H1 (cell line): ENCODE data around the gene KLHL26. TPM values are rescaled to one million over a fixed set of nuclear protein-coding genes. Genes with fewer than 3 reads are reported as not detected.
A peak's percentile ranks its signal among the peaks of the same experiment; 100 is the strongest.

Experiments used
- CTCF ChIA-PET: fragments of 300-600 bp; sonication (Branson Sonifier 250); formaldehyde crosslinking; loops from one replicate; lab custom pipeline; 2021; ENCODE audit not compliant: partially characterized antibody; lab: Charles Lee
- POLR2A ChIA-PET: fragments of 300-600 bp; sonication (Branson Sonifier 250); formaldehyde crosslinking; loops from one replicate; lab custom pipeline; 2021; ENCODE audit warnings: inconsistent platforms; ENCODE audit not compliant: partially characterized antibody; lab: Charles Lee
- DNase-seq, 2 experiments: peaks; one replicate each; pipeline versions ENCODE4 v3.0.0 to v3.0.0-alpha.2; 2010 to 2022; ENCODE audit warnings: low spot score in 2 of 2, low read depth in 1 of 2, mixed read lengths in 1 of 2
- FAIRE-seq: peaks from 2 replicates; lab custom pipeline; 2011; peaks lifted over from hg19 to GRCh38; lab: Jason Lieb, UNC
- H2AFZ ChIP-seq: 2 replicates; pipeline ENCODE4 v1.8.1; 2012; ENCODE audit warnings: low read length, inconsistent platforms
- H2AK5ac ChIP-seq: 2 replicates; pipeline ENCODE4 v1.6.1; 2013; ENCODE audit warnings: low read depth, low read length
- H2BK120ac ChIP-seq: replicated peaks from 2 replicates; pipeline ENCODE3; 2013; ENCODE audit warnings: low read depth, low read length, inconsistent platforms
- H2BK12ac ChIP-seq: 2 replicates; pipeline ENCODE4 v1.6.1; 2013; ENCODE audit warnings: low read depth, low read length
- H2BK15ac ChIP-seq: 2 replicates; pipeline ENCODE4 v1.6.1; 2013; ENCODE audit warnings: low read length
- H2BK20ac ChIP-seq: 2 replicates; pipeline ENCODE4 v1.6.1; 2013; ENCODE audit warnings: low read length
- H2BK5ac ChIP-seq: 2 replicates; pipeline ENCODE4 v1.6.1; 2013; ENCODE audit warnings: low read depth, low read length
- H3K14ac ChIP-seq: 2 replicates; pipeline ENCODE4 v1.6.1; 2013; ENCODE audit warnings: inconsistent platforms; ENCODE audit not compliant: insufficient read length
- H3K18ac ChIP-seq: 2 replicates; pipeline ENCODE4 v1.6.1; 2013; ENCODE audit warnings: low read length; ENCODE audit errors: extremely low read depth
- H3K23ac ChIP-seq: 2 replicates; pipeline ENCODE4 v1.6.1; 2013; ENCODE audit warnings: inconsistent platforms; ENCODE audit not compliant: insufficient read length
- H3K23me2 ChIP-seq: 2 replicates; pipeline ENCODE4 v1.6.1; 2013; ENCODE audit warnings: low read depth, low read length
- H3K27ac ChIP-seq: 2 replicates; pipeline ENCODE4 v1.6.1; 2011; ENCODE audit warnings: low read depth, low read length, inconsistent platforms
- H3K27me3 ChIP-seq, 4 experiments: replicated peaks in 1 of 4; 1 replicate in 1 of 4; 2 replicates in 3 of 4; pipeline versions ENCODE4 v1.6.1 to v1.8.1; 2011 to 2013; ENCODE audit warnings: low read length in 3 of 4, mild to moderate bottlenecking in 3 of 4, inconsistent platforms in 2 of 4, mixed read lengths in 2 of 4, moderate library complexity in 1 of 4; ENCODE audit not compliant: control insufficient read depth in 3 of 4, insufficient read depth in 3 of 4; ENCODE audit errors: extremely low read depth in 1 of 4
- H3K36me3 ChIP-seq, 4 experiments: 2 replicates each; pipeline versions ENCODE4 v1.6.1 to v1.8.1; 2011 to 2013; ENCODE audit warnings: mild to moderate bottlenecking in 4 of 4, low read length in 3 of 4, moderate library complexity in 2 of 4, control low read depth in 1 of 4, inconsistent platforms in 1 of 4; ENCODE audit not compliant: insufficient read depth in 4 of 4, control insufficient read depth in 2 of 4
- H3K4ac ChIP-seq: replicated peaks from 2 replicates; pipeline ENCODE3; 2013; ENCODE audit warnings: low read length, low read depth, mixed read lengths, inconsistent platforms; ENCODE audit not compliant: insufficient read length
- H3K4me1 ChIP-seq, 4 experiments: replicated peaks in 1 of 4; 1 replicate in 1 of 4; 2 replicates in 3 of 4; pipeline versions ENCODE4 v1.6.1 to v1.8.1; 2011 to 2013; ENCODE audit warnings: low read length in 3 of 4, inconsistent platforms in 2 of 4, mixed read lengths in 1 of 4; ENCODE audit not compliant: insufficient read depth in 4 of 4, control insufficient read depth in 3 of 4
- H3K4me2 ChIP-seq, 2 experiments: 2 replicates each; pipeline versions ENCODE4 v1.6.1 to v1.8.1; 2011 to 2013; ENCODE audit warnings: low read depth in 2 of 2, low read length in 2 of 2, control low read depth in 1 of 2, inconsistent platforms in 1 of 2, mild to moderate bottlenecking in 1 of 2; ENCODE audit not compliant: insufficient read depth in 1 of 2
- H3K4me3 ChIP-seq, 4 experiments: fragments of 200-600, 300-600 bp in 1 of 4; sonication (generic), shearing (Covaris generic), sonication (Bioruptor Twin) in 1 of 4; 2 replicates each; pipeline versions ENCODE4 v1.5.1 to v1.8.1; 2011 to 2016; ENCODE audit warnings: low read length in 4 of 4, low read depth in 3 of 4, control low read depth in 2 of 4, inconsistent platforms in 2 of 4, mild to moderate bottlenecking in 2 of 4, mixed read lengths in 1 of 4, moderate library complexity in 1 of 4; ENCODE audit not compliant: insufficient read depth in 2 of 4; ENCODE audit errors: extremely low read depth in 1 of 4
- H3K56ac ChIP-seq: replicated peaks from 2 replicates; pipeline ENCODE3; 2013; ENCODE audit warnings: low read depth, mild to moderate bottlenecking, mixed read lengths, low read length, inconsistent platforms; ENCODE audit not compliant: insufficient read length
- H3K79me1 ChIP-seq: 2 replicates; pipeline ENCODE4 v1.6.1; 2013; ENCODE audit warnings: low read depth, low read length, control low read depth
- H3K79me2 ChIP-seq, 2 experiments: 2 replicates each; pipeline versions ENCODE4 v1.6.1 to v1.8.1; 2012 to 2013; ENCODE audit warnings: low read length in 2 of 2, mild to moderate bottlenecking in 2 of 2, inconsistent platforms in 1 of 2; ENCODE audit not compliant: insufficient read depth in 2 of 2, control insufficient read depth in 1 of 2
- H3K9ac ChIP-seq, 4 experiments: replicated peaks in 1 of 4; 1 replicate in 1 of 4; 2 replicates in 3 of 4; pipeline versions ENCODE4 v1.6.1 to v1.8.1; 2011 to 2013; ENCODE audit warnings: low read depth in 3 of 4, low read length in 3 of 4, control low read depth in 2 of 4, mild to moderate bottlenecking in 2 of 4, moderate library complexity in 2 of 4, inconsistent platforms in 1 of 4; ENCODE audit errors: extremely low read depth in 1 of 4
- H3K9me3 ChIP-seq, 2 experiments: 2 replicates each; pipeline versions ENCODE4 v1.6.1 to v1.8.1; 2012 to 2013; ENCODE audit warnings: mild to moderate bottlenecking in 2 of 2, moderate library complexity in 2 of 2, control low read depth in 1 of 2, inconsistent platforms in 1 of 2, low read depth in 1 of 2, low read length in 1 of 2, mixed read lengths in 1 of 2; ENCODE audit not compliant: insufficient read depth in 2 of 2
- H4K20me1 ChIP-seq, 2 experiments: replicated peaks in 1 of 2; 2 replicates each; pipeline versions ENCODE3 to v1.8.1; 2011 to 2013; ENCODE audit warnings: inconsistent platforms in 2 of 2, low read length in 2 of 2, mild to moderate bottlenecking in 1 of 2; ENCODE audit not compliant: insufficient read depth in 2 of 2, control insufficient read depth in 1 of 2
- H4K5ac ChIP-seq: 2 replicates; pipeline ENCODE4 v1.6.1; 2013; ENCODE audit warnings: low read length, low read depth, mixed read lengths, inconsistent platforms; ENCODE audit not compliant: insufficient read length
- H4K8ac ChIP-seq: 2 replicates; pipeline ENCODE4 v1.8.0; 2013; ENCODE audit warnings: mild to moderate bottlenecking, moderate library complexity, low read length, inconsistent platforms; ENCODE audit not compliant: insufficient read depth; ENCODE audit errors: extremely low read depth
- H4K91ac ChIP-seq: replicated peaks from 2 replicates; pipeline ENCODE3; 2013; ENCODE audit warnings: low read length, mixed read lengths, inconsistent platforms; ENCODE audit not compliant: insufficient read length
- TAF1 ChIP-seq: IDR thresholded peaks from 2 replicates; pipeline ENCODE4 v1.6.1; 2011; ENCODE audit warnings: mild to moderate bottlenecking, low read depth, low read length
- WGBS, 2 experiments: shearing (Covaris generic) in 1 of 2; methylation state at CpG; one replicate each; pipeline versions ENCODE4 v1.1.6 to v1.1.7; 2013 to 2015; ENCODE audit warnings: low lambda C conversion rate in 2 of 2, mixed read lengths in 2 of 2, inconsistent platforms in 1 of 2, low coverage in 1 of 2, missing lambda C conversion rate in 1 of 2; ENCODE audit not compliant: insufficient replicate concordance in 2 of 2, insufficient coverage in 1 of 2, insufficient read length in 1 of 2; ENCODE audit errors: extremely low coverage in 1 of 2, missing lambda C conversion rate in 1 of 2; 5-methylcytosine and 5-hydroxymethylcytosine counted together
- polyA plus RNA-seq, 7 experiments: library from polyadenylated mRNA; depleted of rRNA in 3 of 7; stranded (reverse) in 5 of 7; unstranded in 2 of 7; fragments of >200 nt in 5 of 7; fragments of 200-250 nt in 2 of 7; gene quantifications; 1 replicate in 5 of 7; 2 replicates in 1 of 7; 4 replicates in 1 of 7; pipeline versions ENCODE4 v1.2.1 to v1.2.3, GENCODE V29; 2011 to 2013; ENCODE audit warnings: missing spikeins in 2 of 7, mixed read lengths in 2 of 7
- total RNA-seq: library from RNA; stranded (reverse); fragmentation: NEBNext Ultra II Directional; extraction: Animal tissue kit (Norgen Biotek cat#: 25700); gene quantifications from 2 replicates; pipeline ENCODE4 v1.2.1, GENCODE V29; 2021
- TF ChIP-seq, protein P1 (sequence below): IDR thresholded peaks from 2 replicates; pipeline ENCODE4 v1.6.1; 2012; ENCODE audit warnings: low read length, inconsistent platforms

Gene KLHL26
- total and polyA plus RNA-seq, 2 of the 8 experiments (the other 6 are each of a cell fraction or from before 2014, with no cell fraction given), result 2.2 to 8.8 TPM

GRCh38 chr19:18609717-18610051, 27.1 kb upstream of the KLHL26 start:
- Histone ChIP-seq H3K27me3 (peaks cover 86 to 96% (median 96%) of the 10 kb centered on the region in 4 experiments), H3K79me1 (no peaks in the 10 kb centered on the region), H2BK120ac (peak overlapping the region; percentile 39), H4K8ac (no peak overlapping the region), H3K18ac (no peak overlapping the region), H4K91ac (peak overlapping the region; percentile 96), H2BK12ac (peak overlapping the region; percentile 68; the same call in 1 of the 2 replicates), H3K9ac (no peak overlapping the region), H2AFZ (no peak overlapping the region), H3K4me3 (no peak overlapping the region), H3K79me2 (no peaks in the 10 kb centered on the region), H3K23me2 (peaks cover 24% of the 10 kb centered on the region), H2BK20ac (peak overlapping the region; percentile 4; the same call in 1 of the 2 replicates), H4K5ac (no peak overlapping the region), H3K4ac (no peak overlapping the region), H3K36me3 (peaks cover 0 to 17% (median 0%) of the 10 kb centered on the region in 4 experiments; a peak in 1 of 8 replicates), H4K20me1 (peaks cover 0 to 17% of the 10 kb centered on the region in 2 experiments), H3K56ac (no peak overlapping the region), H3K4me1 (peaks cover 28 to 61% (median 41%) of the 10 kb centered on the region in 4 experiments), H3K4me2 (peak overlapping the region in 1 of 2 experiments; percentile 95; a peak in 2 of 4 replicates), H3K27ac (no peak overlapping the region), H2BK5ac (peak overlapping the region; percentile 94; the same call in 1 of the 2 replicates), H3K23ac (no peak overlapping the region), H2AK5ac (no peak overlapping the region), H2BK15ac (no peak overlapping the region), H3K9me3 (no peaks in the 10 kb centered on the region), H3K14ac (no peak overlapping the region)
- ChIA-PET POLR2A (interaction anchor here (0.7 to 1.3 kb wide), 6 partner anchors 9 to 66 kb away, joined by 3 to 4 read pairs (median 3); no protein-coding TSS in a partner anchor), CTCF (interaction anchor here (0.6 to 1.7 kb wide), 6 partner anchors 11 to 134 kb away, joined by 3 to 5 read pairs (median 4); no protein-coding TSS in a partner anchor)
- DNase-seq, result no peak
- no peak for TF ChIP-seq TAF1
- TF ChIP-seq, protein P1, sequence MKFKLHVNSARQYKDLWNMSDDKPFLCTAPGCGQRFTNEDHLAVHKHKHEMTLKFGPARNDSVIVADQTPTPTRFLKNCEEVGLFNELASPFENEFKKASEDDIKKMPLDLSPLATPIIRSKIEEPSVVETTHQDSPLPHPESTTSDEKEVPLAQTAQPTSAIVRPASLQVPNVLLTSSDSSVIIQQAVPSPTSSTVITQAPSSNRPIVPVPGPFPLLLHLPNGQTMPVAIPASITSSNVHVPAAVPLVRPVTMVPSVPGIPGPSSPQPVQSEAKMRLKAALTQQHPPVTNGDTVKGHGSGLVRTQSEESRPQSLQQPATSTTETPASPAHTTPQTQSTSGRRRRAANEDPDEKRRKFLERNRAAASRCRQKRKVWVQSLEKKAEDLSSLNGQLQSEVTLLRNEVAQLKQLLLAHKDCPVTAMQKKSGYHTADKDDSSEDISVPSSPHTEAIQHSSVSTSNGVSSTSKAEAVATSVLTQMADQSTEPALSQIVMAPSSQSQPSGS, result no peak
- WGBS, 2 experiments, result 42% methylated on average over 2 of the region's 2 CpGs; no CpG with 5 or more reads in 1 of the 2 experiments
- FAIRE-seq, result no peak
